Subcutaneous abdominal adipose tissue (tissue), 5 donors: Measurements from ENCODE around the gene NFX1.
"Not testable (repeated sequence)": the region's sequence is repeated elsewhere in the genome, so short reads cannot be mapped to it uniquely, and the experiment has no call there.

Experiments
- H3K27ac ChIP-seq: one replicate; pipeline ENCODE4 v1.7.0; 2013; ENCODE audit warnings: low read depth, mild to moderate bottlenecking, inconsistent platforms, low read length, moderate library complexity
- H3K27me3 ChIP-seq, 5 donors: one replicate each; pipeline ENCODE4 v1.7.0; 2013; ENCODE audit warnings: low read length in 5 of 5, inconsistent platforms in 1 of 5; ENCODE audit not compliant: control insufficient read depth in 5 of 5, insufficient read depth in 4 of 5
- H3K36me3 ChIP-seq, 5 donors: one replicate each; pipeline ENCODE4 v1.7.0; 2013; ENCODE audit warnings: low read length in 5 of 5; ENCODE audit not compliant: control insufficient read depth in 5 of 5, insufficient read depth in 5 of 5
- H3K4me1 ChIP-seq, 5 donors: one replicate each; pipeline ENCODE4 v1.7.0; 2013; ENCODE audit warnings: low read length in 5 of 5, mild to moderate bottlenecking in 3 of 5, moderate library complexity in 1 of 5; ENCODE audit not compliant: control insufficient read depth in 5 of 5, insufficient read depth in 5 of 5
- H3K4me3 ChIP-seq, 5 donors: one replicate each; pipeline ENCODE4 v1.7.0; 2013; ENCODE audit warnings: low read length in 5 of 5, low read depth in 1 of 5
- H3K9ac ChIP-seq, 5 donors: one replicate each; pipeline ENCODE4 v1.7.0; 2013; ENCODE audit warnings: low read length in 5 of 5, mild to moderate bottlenecking in 4 of 5, moderate library complexity in 3 of 5
- H3K9me3 ChIP-seq, 5 donors: one replicate each; pipeline ENCODE4 v1.7.0; 2013; ENCODE audit warnings: low read length in 5 of 5; ENCODE audit not compliant: control insufficient read depth in 5 of 5
- donor health status: healthy.
- donor health status: healthy.
- donor health status: healthy.
- donor health status: healthy.
- donor health status: healthy.

NFX1 gene

GRCh38 chr9:33341182-33341581, 50.9 kb downstream of the NFX1 start:
- H3K4me3 ChIP-seq: no peak overlapping the region
- H3K4me1 ChIP-seq: no peaks in the 10 kb centered on the region
- no peaks in the 10 kb centered on the region for H3K27me3 ChIP-seq
- H3K27ac ChIP-seq: no peak overlapping the region
- H3K36me3 ChIP-seq: peaks cover 30 to 76% (median 60%) of the 10 kb centered on the region in 5 donors
- no peak overlapping the region for H3K9ac ChIP-seq
- peaks cover 0 to 4% (median 0%) of the 10 kb centered on the region in 5 donors for H3K9me3 ChIP-seq

DNA sequence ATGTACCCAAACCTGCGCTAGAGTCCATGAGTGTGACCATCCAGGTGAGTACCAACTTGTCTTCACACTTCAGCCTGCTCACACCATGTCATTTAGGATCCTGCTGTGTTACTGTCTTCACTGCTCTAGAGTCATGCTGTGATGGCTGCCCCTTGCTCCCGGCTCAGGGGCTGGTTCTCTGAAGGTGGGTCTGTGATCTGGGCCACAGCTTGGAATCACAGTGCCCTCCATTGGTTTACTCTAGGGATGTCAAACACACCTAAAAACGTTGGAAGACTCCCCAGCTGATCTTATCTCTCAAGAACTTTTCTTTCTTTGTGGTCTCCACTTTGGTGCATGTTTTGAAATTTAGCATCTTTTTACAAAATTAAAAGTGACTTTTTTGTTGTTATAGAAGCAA, 53.8 kb downstream of the NFX1 start:
- H3K9me3 ChIP-seq: peaks cover 0 to 4% (median 0%) of the 10 kb centered on the region in 5 donors
- H3K27me3 ChIP-seq: no peaks in the 10 kb centered on the region
- no peak overlapping the region for H3K27ac ChIP-seq
- no peaks in the 10 kb centered on the region for H3K4me1 ChIP-seq
- no peak overlapping the region for H3K9ac ChIP-seq
- peaks cover 42 to 89% (median 73%) of the 10 kb centered on the region in 5 donors for H3K36me3 ChIP-seq
- no peak overlapping the region for H3K4me3 ChIP-seq

GRCh38 chr9:33346564-33346963, 56.2 kb downstream of the NFX1 start:
- Histone ChIP-seq H3K4me1 (peaks cover 0 to 14% (median 7%) of the 10 kb centered on the region in 5 donors), H3K4me3 (no peak overlapping the region), H3K9ac (no peak overlapping the region), H3K9me3 (no peaks in the 10 kb centered on the region), H3K27ac (no peak overlapping the region), H3K27me3 (no peaks in the 10 kb centered on the region), H3K36me3 (peaks cover 39 to 74% (median 61%) of the 10 kb centered on the region in 5 donors)

- peak overlapping the region; percentile 69 for H3K27ac ChIP-seq
- no peaks in the 10 kb centered on the region for H3K9me3 ChIP-seq
- peaks cover 30 to 65% (median 49%) of the 10 kb centered on the region in 5 donors for H3K36me3 ChIP-seq
- H3K27me3 ChIP-seq: no peaks in the 10 kb centered on the region
- no peak overlapping the region for H3K4me3 ChIP-seq
- peak overlapping the region in 1 of 5 donors; percentile 13 for H3K9ac ChIP-seq
- peaks cover 0 to 14% (median 7%) of the 10 kb centered on the region in 5 donors for H3K4me1 ChIP-seq
Observed at GRCh38 chr9:33348998-33349397, 58.7 kb downstream of the NFX1 start.

DNA sequence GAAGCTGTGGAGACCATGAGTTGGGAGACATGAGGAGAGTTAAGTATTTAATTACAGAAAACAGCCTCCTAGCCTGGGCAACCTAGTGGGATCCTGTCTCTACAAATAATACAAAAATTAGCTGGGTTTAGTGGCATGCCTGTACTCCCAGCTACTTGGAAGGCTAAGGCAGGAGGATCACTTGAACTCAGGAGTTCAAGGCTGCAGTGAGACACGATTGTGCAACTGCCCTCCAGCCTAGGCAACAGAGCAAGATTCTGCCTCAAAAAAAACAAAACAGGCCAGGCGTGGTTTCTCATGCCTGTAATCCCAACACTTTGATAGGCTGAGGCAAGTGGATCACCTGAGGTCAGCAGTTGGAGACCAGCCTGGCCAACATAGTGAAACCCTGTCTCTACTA, 59.4 kb downstream of the NFX1 start:
- peak overlapping the region; percentile 69 for H3K27ac ChIP-seq
- no peak overlapping the region for H3K4me3 ChIP-seq
- H3K4me1 ChIP-seq: peaks cover 0 to 14% (median 10%) of the 10 kb centered on the region in 5 donors
- H3K27me3 ChIP-seq: no peaks in the 10 kb centered on the region
- H3K36me3 ChIP-seq: peaks cover 34 to 65% (median 48%) of the 10 kb centered on the region in 5 donors
- H3K9ac ChIP-seq: peak overlapping the region in 1 of 5 donors; percentile 13
- no peaks in the 10 kb centered on the region for H3K9me3 ChIP-seq

- Histone ChIP-seq H3K27ac (peak overlapping the region; percentile 84), H3K27me3 (no peaks in the 10 kb centered on the region), H3K36me3 (peaks cover 36 to 65% (median 45%) of the 10 kb centered on the region in 5 donors)
Observed at GRCh38 chr9:33350310-33350709, 60.0 kb downstream of the NFX1 start.

GRCh38 chr9:33351547-33351946, 61.2 kb downstream of the NFX1 start:
- no peaks in the 10 kb centered on the region for H3K27me3 ChIP-seq
- no peaks in the 10 kb centered on the region for H3K9me3 ChIP-seq
- H3K36me3 ChIP-seq: peaks cover 29 to 54% (median 34%) of the 10 kb centered on the region in 5 donors
- H3K9ac ChIP-seq: no peak overlapping the region
- H3K4me3 ChIP-seq: no peak overlapping the region
- peaks cover 0 to 14% (median 10%) of the 10 kb centered on the region in 5 donors for H3K4me1 ChIP-seq
- peak overlapping the region; percentile 84 for H3K27ac ChIP-seq

More at GRCh38 chr9:33350310-33350709, 60.0 kb downstream of the NFX1 start:
- Histone ChIP-seq H3K4me3 (no peak overlapping the region), H3K9me3 (no peaks in the 10 kb centered on the region), H3K9ac (peak overlapping the region in 3 of 5 donors; percentile 32 to 69 (median 52)), H3K4me1 (peaks cover 0 to 14% (median 10%) of the 10 kb centered on the region in 5 donors)

DNA sequence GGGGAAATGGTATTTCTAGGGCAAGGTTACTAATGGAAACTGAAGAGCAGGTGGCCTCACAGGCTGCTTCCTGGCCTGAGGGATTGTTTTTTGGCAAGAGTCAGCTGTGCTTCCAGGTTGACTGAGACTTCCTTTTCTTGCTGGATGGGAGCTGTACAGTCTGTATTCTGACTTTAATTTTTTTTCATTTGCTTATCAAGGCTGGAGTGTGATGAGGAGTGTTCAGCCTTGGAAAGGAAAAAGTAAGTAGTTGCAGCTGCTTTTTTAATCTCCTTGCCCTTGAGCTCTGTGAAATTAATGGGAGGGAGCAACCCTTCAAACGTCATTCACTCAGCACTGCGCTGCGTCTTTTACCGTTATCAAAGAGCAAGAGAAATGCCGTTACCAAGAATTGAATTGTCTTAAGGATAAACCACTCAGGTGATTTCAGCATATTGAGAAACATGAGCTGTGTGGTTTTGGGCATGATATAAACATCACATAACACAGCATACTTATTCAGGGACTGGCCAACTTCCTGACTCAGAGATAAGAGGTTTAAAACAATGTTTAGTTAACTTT, 64.4 kb downstream of the NFX1 start:
- Histone ChIP-seq H3K4me1 (peaks cover 0 to 10% (median 8%) of the 10 kb centered on the region in 5 donors), H3K9ac (no peak overlapping the region), H3K27me3 (no peaks in the 10 kb centered on the region), H3K9me3 (no peaks in the 10 kb centered on the region), H3K4me3 (no peak overlapping the region), H3K36me3 (peaks cover 12 to 30% (median 15%) of the 10 kb centered on the region in 5 donors), H3K27ac (peak overlapping the region; percentile 9)

DNA sequence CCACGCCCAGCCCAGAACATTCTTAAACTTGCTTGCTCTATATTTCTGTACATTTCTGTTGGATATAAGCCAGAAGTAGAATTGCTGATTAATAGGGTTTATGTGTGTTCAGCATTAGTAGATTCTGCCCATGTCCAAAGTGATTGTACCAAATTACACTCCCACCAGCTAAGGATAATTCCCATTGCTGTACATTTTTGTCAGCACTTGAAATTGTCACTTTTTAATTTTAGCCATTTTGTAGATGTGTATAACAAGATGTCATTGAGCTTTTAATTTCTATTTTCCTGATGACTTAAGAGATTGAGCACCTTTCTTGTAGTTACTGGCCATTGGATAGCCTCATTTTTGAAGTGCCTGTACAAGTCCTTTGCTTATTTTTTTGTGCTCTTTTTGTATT, 65.6 kb downstream of the NFX1 start:
- no peak overlapping the region for H3K9ac ChIP-seq
- peaks cover 12 to 30% (median 15%) of the 10 kb centered on the region in 5 donors for H3K36me3 ChIP-seq
- no peak overlapping the region for H3K4me3 ChIP-seq
- no peak overlapping the region for H3K27ac ChIP-seq
- H3K27me3 ChIP-seq: no peaks in the 10 kb centered on the region
- H3K9me3 ChIP-seq: no peaks in the 10 kb centered on the region
- peaks cover 0 to 6% (median 0%) of the 10 kb centered on the region in 5 donors for H3K4me1 ChIP-seq

GRCh38 chr9:33358641-33359040, 68.3 kb downstream of the NFX1 start:
- not testable (repeated sequence) for H3K4me1 ChIP-seq, H3K27ac ChIP-seq, H3K9ac ChIP-seq, H3K4me3 ChIP-seq, H3K27me3 ChIP-seq, H3K9me3 ChIP-seq
- peaks cover 7 to 25% (median 15%) of the 10 kb centered on the region in 5 donors for H3K36me3 ChIP-seq
